Measurements from ENCODE around the gene NMUR2.

The NMUR2 gene, protein sequence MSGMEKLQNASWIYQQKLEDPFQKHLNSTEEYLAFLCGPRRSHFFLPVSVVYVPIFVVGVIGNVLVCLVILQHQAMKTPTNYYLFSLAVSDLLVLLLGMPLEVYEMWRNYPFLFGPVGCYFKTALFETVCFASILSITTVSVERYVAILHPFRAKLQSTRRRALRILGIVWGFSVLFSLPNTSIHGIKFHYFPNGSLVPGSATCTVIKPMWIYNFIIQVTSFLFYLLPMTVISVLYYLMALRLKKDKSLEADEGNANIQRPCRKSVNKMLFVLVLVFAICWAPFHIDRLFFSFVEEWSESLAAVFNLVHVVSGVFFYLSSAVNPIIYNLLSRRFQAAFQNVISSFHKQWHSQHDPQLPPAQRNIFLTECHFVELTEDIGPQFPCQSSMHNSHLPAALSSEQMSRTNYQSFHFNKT

GRCh38 chr5:152405145-152405544, at the start of gene NMUR2:
NMUR2 (minus strand) TSS chr5:152405279; CDS start chr5:152405113, 166 bp downstream.
- in situ Hi-C loops (cut with HindIII; ENCODE audit: low pct_ligation_motif_present, low pct_unique_long_range_greater_than_20kb, low sequenced_read_pairs) = no loop called here
- DNase-seq = no peak

DNA sequence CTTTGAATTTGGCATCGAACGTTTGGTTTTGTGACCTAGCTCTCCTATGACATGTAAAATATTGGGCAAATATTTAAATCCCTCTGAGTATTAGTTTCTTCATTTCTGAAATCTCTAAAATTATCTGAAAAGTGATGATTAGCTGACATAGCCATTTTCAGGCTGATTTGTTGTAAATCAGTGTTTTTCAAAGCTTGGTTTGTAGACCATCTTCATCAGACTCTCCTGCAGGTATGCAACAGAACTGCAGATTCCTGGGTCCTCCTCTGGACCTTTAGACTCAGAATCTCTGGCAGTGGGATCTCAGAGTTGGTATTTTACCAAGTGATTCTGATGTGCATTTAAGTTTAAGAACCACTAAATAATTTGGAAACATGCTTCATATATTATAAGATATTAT, 38.9 kb upstream of the NMUR2 start:
- in situ Hi-C loops (cut with HindIII; ENCODE audit: low pct_ligation_motif_present, low pct_unique_long_range_greater_than_20kb, low sequenced_read_pairs) = no loop called here

DNA sequence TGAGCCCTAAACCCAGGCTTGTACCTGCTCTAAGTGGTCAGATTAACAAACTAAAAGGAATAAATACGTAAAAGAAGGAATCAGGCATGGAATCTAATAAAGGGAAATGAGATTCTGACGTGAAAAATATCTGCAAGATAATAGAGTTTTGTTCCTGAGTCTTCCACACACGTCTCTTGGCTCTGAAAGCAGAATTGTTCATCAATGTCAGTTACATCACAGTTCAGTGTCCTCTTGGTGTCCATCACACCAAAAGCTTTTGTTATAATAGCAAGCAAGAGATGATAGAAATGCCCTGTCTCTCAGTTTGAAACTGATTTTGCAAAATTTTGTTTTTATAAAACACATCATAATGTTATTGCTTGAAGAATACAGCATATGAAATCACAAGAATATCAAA, 34.7 kb upstream of the NMUR2 start:
- no peak for DNase-seq
- in situ Hi-C loops (cut with HindIII; ENCODE audit: low pct_ligation_motif_present, low pct_unique_long_range_greater_than_20kb, low sequenced_read_pairs) = no loop called here

More for the DNA sequence above, 38.9 kb upstream of the NMUR2 start:
- no peak for DNase-seq

DNA sequence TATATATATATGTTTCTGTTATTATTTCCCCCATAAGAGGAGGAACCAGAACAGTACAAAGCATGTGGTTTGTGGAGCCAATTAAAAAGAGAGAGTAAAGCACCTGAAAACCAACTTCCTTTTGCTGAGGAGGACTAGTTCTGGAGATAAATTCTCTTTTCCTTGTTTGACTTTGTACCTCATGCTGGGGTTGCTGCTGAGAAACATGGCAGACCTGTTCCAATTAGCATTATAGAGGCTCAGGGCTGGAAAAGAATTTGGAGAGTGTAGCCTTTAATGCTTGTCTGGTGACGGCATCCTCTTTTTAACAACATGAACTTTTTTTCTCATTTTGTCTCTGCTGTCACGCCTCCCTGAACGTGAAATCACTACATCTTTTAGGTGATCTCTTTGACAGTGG, 32.8 kb upstream of the NMUR2 start:
- no peak for DNase-seq
- in situ Hi-C loops (cut with HindIII; ENCODE audit: low pct_ligation_motif_present, low pct_unique_long_range_greater_than_20kb, low sequenced_read_pairs) = no loop called here

DNA sequence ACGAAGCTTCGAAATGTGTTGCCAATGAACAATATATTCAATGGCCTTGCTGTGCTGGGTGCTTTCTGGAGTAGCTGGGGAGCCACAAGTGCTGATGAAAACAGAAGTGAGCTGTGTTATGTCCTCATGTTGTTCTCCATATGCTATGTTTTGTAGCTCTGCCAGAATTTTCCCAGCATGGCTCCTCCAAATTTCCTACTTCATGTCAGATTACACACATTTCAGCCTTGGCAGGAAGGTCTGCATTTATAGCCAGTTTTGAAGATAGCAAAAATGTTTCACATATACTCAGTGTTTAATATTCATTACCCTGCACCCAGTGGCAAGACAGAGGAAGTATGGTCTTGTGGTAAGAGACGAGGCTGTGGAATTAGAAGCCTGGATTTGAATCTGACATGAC, 22.6 kb upstream of the NMUR2 start:
- in situ Hi-C loops (cut with HindIII; ENCODE audit: low pct_ligation_motif_present, low pct_unique_long_range_greater_than_20kb, low sequenced_read_pairs) = no loop called here
- DNase-seq = no peak

DNA sequence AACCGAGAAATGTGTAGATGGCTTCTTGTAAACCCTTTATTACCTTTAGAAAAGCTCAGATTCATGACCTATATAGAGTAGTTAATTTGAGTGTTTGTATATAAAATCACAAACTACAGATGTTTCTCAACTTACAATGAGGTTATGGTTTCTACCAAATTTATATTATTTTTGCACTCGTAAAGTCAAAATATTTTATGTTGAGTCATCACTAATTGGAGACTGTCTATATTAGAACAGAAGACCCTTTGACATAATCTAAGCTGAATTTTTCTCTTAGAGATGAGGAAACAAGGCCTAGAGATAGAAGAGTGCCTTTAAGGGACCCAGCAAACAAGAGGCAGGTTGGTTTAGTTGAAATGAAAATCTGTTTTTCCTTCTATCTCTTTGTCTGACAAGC, 20.0 kb upstream of the NMUR2 start:
- in situ Hi-C loops (cut with HindIII; ENCODE audit: low pct_ligation_motif_present, low pct_unique_long_range_greater_than_20kb, low sequenced_read_pairs) = no loop called here
- DNase-seq = no peak

DNA sequence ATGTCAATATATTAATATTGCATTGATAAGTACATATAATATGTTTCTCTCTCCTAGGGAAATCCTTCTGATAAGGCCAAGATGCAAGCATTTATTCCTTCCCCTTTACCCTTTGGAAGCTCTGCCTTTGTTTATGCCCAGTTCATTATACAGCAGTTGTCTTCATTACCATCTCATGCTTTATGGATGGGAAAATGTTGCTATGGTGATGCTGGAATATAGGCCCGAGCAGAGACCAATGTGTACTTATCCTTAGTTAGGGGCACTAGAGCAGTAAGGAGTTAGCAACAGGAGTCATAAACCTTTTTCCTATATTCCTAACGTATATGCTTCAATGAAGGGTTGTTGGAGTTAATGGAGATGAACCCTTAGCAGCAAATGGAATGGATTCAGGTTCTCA, 19.4 kb upstream of the NMUR2 start:
- DNase-seq = no peak
- in situ Hi-C loops (cut with HindIII; ENCODE audit: low pct_ligation_motif_present, low pct_unique_long_range_greater_than_20kb, low sequenced_read_pairs) = no loop called here

DNA sequence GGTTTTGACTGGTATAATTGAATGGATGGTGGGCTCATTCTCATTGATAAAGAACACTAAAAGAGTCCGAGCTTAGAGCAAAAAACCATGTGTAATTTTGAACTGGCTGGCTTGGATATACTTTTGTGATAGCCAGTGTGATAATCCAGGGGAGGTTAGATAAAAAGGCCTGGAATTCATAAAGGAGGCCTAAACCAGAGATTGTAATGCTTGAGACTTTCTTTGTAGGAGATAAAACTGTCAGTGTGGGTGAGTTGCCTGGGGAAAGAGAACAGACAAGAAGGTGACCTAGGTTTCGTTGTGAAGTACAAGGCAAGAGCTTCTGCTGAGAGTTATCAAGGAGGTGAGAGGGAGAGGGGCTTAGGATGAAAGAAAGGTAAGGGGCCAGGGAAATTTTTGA, 17.0 kb upstream of the NMUR2 start:
- no peak for DNase-seq
- in situ Hi-C loops (cut with HindIII; ENCODE audit: low pct_ligation_motif_present, low pct_unique_long_range_greater_than_20kb, low sequenced_read_pairs) = no loop called here

- in situ Hi-C loops (cut with HindIII; ENCODE audit: low pct_ligation_motif_present, low pct_unique_long_range_greater_than_20kb, low sequenced_read_pairs) = no loop called here
- DNase-seq = no peak
These were observed 7.0 kb upstream of the NMUR2 start for GRCh38 chr5:152412129-152412528.

- in situ Hi-C loops (cut with HindIII; ENCODE audit: low pct_ligation_motif_present, low pct_unique_long_range_greater_than_20kb, low sequenced_read_pairs) = no loop called here
- no peak for DNase-seq
These were observed 1.0 kb upstream of the NMUR2 start for GRCh38 chr5:152406082-152406481.

DNA sequence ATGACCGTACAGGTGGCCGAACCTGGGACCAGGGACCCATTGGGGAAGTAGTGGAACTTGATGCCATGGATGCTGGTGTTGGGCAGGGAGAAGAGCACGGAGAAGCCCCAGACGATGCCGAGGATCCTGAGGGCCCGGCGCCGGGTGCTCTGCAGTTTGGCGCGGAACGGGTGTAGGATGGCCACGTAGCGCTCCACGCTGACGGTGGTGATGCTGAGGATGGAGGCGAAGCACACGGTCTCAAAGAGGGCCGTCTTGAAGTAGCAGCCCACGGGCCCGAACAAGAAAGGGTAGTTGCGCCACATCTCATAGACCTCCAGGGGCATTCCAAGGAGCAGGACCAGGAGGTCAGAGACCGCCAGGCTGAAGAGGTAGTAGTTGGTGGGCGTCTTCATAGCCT, 585 bp downstream of the NMUR2 start:
- in situ Hi-C loops (cut with HindIII; ENCODE audit: low pct_ligation_motif_present, low pct_unique_long_range_greater_than_20kb, low sequenced_read_pairs) = no loop called here
- DNase-seq = no peak

GRCh38 chr5:152403046-152403445, 2.0 kb downstream of the NMUR2 start:
- no peak for DNase-seq
- in situ Hi-C loops (cut with HindIII; ENCODE audit: low pct_ligation_motif_present, low pct_unique_long_range_greater_than_20kb, low sequenced_read_pairs) = no loop called here

DNA sequence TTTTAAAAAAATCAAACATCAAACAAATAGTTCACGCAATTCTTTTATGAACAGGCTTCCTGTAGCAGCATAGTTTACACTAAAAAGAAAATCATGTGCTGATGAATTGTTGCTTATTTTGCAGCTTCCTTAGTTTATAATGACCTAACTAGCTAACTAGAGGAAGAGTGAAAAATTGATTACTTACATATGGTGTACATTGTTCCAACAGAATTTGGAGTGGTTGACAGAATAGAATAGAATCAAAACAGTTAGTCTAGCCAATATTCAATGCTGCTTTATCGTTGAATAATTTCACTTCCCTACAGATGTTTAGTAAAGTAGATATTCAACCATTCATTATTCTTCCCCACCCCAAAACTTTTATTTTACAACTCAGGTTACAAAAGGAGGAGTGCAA, 4.2 kb downstream of the NMUR2 start:
- DNase-seq = no peak
- in situ Hi-C loops (cut with HindIII; ENCODE audit: low pct_ligation_motif_present, low pct_unique_long_range_greater_than_20kb, low sequenced_read_pairs) = no loop called here

- no peak for DNase-seq
- in situ Hi-C loops (cut with HindIII; ENCODE audit: low pct_ligation_motif_present, low pct_unique_long_range_greater_than_20kb, low sequenced_read_pairs) = no loop called here
These were observed 7.5 kb downstream of the NMUR2 start for GRCh38 chr5:152397581-152397980.

GRCh38 chr5:152393441-152393840, 11.6 kb downstream of the NMUR2 start:
- in situ Hi-C loops (cut with HindIII; ENCODE audit: low pct_ligation_motif_present, low pct_unique_long_range_greater_than_20kb, low sequenced_read_pairs) = no loop called here
- DNase-seq = no peak

DNA sequence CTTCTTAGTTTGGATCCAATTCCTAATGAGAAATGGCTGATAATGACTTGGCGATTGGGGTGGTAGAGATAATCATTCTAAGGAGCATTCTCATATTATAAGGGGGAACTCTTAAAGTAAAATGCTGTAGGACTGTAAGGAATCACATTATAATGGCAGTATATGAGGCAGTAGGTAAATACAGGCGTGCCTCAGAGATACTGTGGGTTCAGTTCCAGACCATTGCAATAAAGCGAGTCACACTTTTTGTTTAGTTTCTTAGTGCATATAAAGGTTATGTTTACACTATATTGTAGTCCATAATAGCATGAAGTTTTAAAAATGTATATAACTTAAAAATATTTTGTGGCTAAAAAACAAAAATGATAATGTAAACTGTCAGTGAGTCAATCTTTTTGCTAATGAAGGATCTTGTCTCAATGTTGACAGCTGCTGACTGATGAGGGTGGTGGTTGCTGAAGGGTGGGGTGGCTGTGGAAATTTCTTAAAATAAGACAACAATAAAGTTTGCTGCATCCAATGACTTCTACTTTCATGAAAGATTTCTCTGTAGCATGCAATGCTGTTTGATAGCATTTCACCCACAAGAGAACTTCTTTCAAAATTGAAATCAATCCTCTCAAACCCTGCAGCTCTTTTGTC, 15.8 kb downstream of the NMUR2 start:
- in situ Hi-C loops (cut with HindIII; ENCODE audit: low pct_ligation_motif_present, low pct_unique_long_range_greater_than_20kb, low sequenced_read_pairs) = no loop called here
- no peak for DNase-seq

DNA sequence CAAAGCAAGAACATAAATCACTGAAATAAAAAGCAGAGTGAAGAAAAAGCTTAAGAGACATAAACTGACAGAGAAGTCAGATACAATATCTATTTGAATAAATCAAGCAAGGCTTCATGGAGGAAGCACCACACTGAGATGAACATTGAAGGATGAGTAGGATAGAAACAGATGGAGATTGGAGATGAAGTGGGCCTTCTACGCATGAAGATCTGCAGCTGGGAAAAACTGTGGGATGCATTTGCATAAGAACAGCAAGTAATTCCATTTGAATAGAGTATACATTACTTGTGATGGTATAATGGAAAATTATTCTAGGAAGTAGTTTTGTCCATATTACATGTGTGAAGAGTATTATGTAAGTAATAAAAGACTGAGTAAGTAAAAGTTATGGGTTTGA, 16.5 kb downstream of the NMUR2 start:
- in situ Hi-C loops (cut with HindIII; ENCODE audit: low pct_ligation_motif_present, low pct_unique_long_range_greater_than_20kb, low sequenced_read_pairs) = no loop called here

DNA sequence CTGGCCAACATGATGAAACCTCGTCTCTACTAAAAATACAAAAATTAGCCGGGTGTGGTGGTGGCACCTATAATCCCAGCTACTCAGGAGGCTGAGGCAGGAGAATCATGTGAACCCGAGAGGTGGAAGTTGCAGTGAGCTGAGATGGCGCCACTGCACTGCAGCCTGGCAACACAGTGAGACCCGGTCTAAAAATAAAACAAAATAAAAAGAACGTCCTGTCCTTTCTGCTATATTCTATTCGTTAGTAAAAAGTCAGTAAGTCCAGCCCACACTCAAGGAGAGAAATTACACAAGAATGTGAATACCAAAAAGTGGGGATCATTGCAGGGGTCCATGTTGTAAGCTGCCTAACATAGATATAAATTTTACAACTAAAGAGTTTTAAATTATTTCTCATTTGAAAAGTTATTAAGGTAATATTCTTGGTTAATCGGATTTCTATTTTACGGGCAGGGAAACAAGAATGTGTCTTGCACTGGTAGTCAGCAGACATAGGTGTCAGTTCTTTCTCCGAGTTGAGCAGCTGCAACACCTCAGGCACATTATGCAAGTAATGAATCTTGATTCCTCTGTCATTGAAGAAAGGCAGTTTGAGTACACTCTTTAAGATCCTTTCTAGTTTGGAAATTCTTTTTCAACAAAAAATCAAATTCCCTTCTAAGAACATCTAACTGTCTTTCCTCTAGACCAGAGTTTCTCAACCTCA, 24.5 kb downstream of the NMUR2 start:
- in situ Hi-C loops (cut with HindIII; ENCODE audit: low pct_ligation_motif_present, low pct_unique_long_range_greater_than_20kb, low sequenced_read_pairs) = no loop called here
- no peak for DNase-seq

More for the DNA sequence above, 16.5 kb downstream of the NMUR2 start:
- no peak for DNase-seq

GRCh38 chr5:152379331-152379730, 25.7 kb downstream of the NMUR2 start:
- in situ Hi-C loops (cut with HindIII; ENCODE audit: low pct_ligation_motif_present, low pct_unique_long_range_greater_than_20kb, low sequenced_read_pairs) = no loop called here
- DNase-seq = no peak

GRCh38 chr5:152378730-152379129, 26.3 kb downstream of the NMUR2 start:
- DNase-seq = no peak
- in situ Hi-C loops (cut with HindIII; ENCODE audit: low pct_ligation_motif_present, low pct_unique_long_range_greater_than_20kb, low sequenced_read_pairs) = no loop called here
